Stimulated activated CD4-positive, alpha-beta T cell treated with anti-CD3 and anti-CD28 coated beads, Interleukin-12 subunit alpha, Interleukin-12 subunit beta, amount 100 ng/mL, for 4 hours (primary cell): ENCODE measurements around the gene ZNF800.
A peak's percentile ranks its signal among the peaks of the same experiment; 100 is the strongest.
"Not testable (repeated sequence)": the region's sequence is repeated elsewhere in the genome, so short reads cannot be mapped to it uniquely, and the experiment has no call there.

Experiments
- DNase-seq: peaks from one replicate; pipeline ENCODE4 v3.0.0-alpha.2; 2020

Gene ZNF800

GRCh38 chr7:127392566-127393367 lies at the start of gene ZNF800:
Gene ZNF800 (minus strand): TSS chr7:127392708. CDS start chr7:127391557, 1,151 bp downstream.
- DNase-seq: peak; percentile 83

- no peak for DNase-seq
Measured at GRCh38 chr7:127440206-127440605, 47.7 kb upstream of the ZNF800 start.

- no peak for DNase-seq
Measured at GRCh38 chr7:127438836-127439235, 46.3 kb upstream of the ZNF800 start.

- no peak for DNase-seq
Measured at GRCh38 chr7:127437837-127438236, 45.3 kb upstream of the ZNF800 start.

GRCh38 chr7:127437241-127437640 lies 44.7 kb upstream of the ZNF800 start:
- no peak for DNase-seq

- not testable (repeated sequence) for DNase-seq
Measured at GRCh38 chr7:127429281-127429680, 36.8 kb upstream of the ZNF800 start.

GRCh38 chr7:127419196-127419595 lies 26.7 kb upstream of the ZNF800 start:
- no peak for DNase-seq

- DNase-seq: no peak
Measured at GRCh38 chr7:127418459-127418858, 26.0 kb upstream of the ZNF800 start.

GRCh38 chr7:127417346-127417745 lies 24.8 kb upstream of the ZNF800 start:
- no peak for DNase-seq

- DNase-seq: no peak
Measured at GRCh38 chr7:127415060-127415742, 22.7 kb upstream of the ZNF800 start.

GRCh38 chr7:127413962-127414361 lies 21.5 kb upstream of the ZNF800 start:
- DNase-seq: no peak

- DNase-seq: no peak
Measured at GRCh38 chr7:127413326-127413725, 20.8 kb upstream of the ZNF800 start.

GRCh38 chr7:127411176-127411575 lies 18.7 kb upstream of the ZNF800 start:
- no peak for DNase-seq

- no peak for DNase-seq
Measured at GRCh38 chr7:127409629-127410028, 17.1 kb upstream of the ZNF800 start.

- DNase-seq: no peak
Measured at GRCh38 chr7:127404286-127405072, 12.0 kb upstream of the ZNF800 start.

- no peak for DNase-seq
Measured at GRCh38 chr7:127396184-127396583, 3.7 kb upstream of the ZNF800 start.

GRCh38 chr7:127395104-127395503 lies 2.6 kb upstream of the ZNF800 start:
- not testable (repeated sequence) for DNase-seq

- DNase-seq: no peak
Measured at GRCh38 chr7:127393368-127394058, 1.0 kb upstream of the ZNF800 start.

GRCh38 chr7:127392182-127392565 lies 334 bp downstream of the ZNF800 start:
- peak; percentile 65 for DNase-seq

GRCh38 chr7:127391591-127392181 lies 822 bp downstream of the ZNF800 start:
- DNase-seq: peak; percentile 54

- no peak for DNase-seq
Measured at GRCh38 chr7:127390817-127391590, 1.5 kb downstream of the ZNF800 start.
